Panc1 (cell line): ENCODE results near the gene CLMN.

ENCODE experiments used
- CTCF ChIP-seq: fragments of 450-650 bp; IDR thresholded peaks from 2 replicates; pipeline ENCODE4 v1.5.1; 2017; ENCODE audit warnings: mild to moderate bottlenecking
- POLR2AphosphoS5 ChIP-seq: IDR thresholded peaks from 2 replicates; pipeline ENCODE4 v1.6.1; 2012; ENCODE audit warnings: mild to moderate bottlenecking, low read depth, low read length, moderate library complexity
- REST ChIP-seq, 2 experiments: IDR thresholded peaks; 2 replicates each; pipeline ENCODE4 v1.6.1; 2011 to 2012; ENCODE audit warnings: low read depth in 2 of 2, control low read depth in 1 of 2, low read length in 1 of 2, mild to moderate bottlenecking in 1 of 2, moderate library complexity in 1 of 2; ENCODE audit not compliant: insufficient read depth in 1 of 2
- SIN3A ChIP-seq: IDR thresholded peaks from 2 replicates; pipeline ENCODE4 v1.6.1; 2012; ENCODE audit warnings: low read depth, mild to moderate bottlenecking, low read length, moderate library complexity, borderline replicate concordance; ENCODE audit not compliant: insufficient read depth
- TCF7L2 ChIP-seq: IDR thresholded peaks from 2 replicates; pipeline ENCODE4 v1.6.1; 2011; ENCODE audit warnings: mild to moderate bottlenecking, low read depth, low read length, inconsistent platforms

- TF ChIP-seq CTCF = no peak
- no peak for TF ChIP-seq REST (IDR thresholded peaks at IDR 0.05; ENCODE audit: insufficient read depth in 1 of 2, low read depth in 2 of 2, low read length in 1 of 2)
- TF ChIP-seq SIN3A = no peak
- no peak for TF ChIP-seq POLR2AphosphoS5
- TF ChIP-seq TCF7L2 = no peak
Measured at GRCh38 chr14:95163666-95164065, 156.0 kb downstream of the CLMN start.
